Activated T-cell treated with anti-CD3 and anti-CD28 coated beads, Interleukin-2, amount 50 U/mL, for 48 hours (primary cell): ENCODE data around the gene HTR2A.
"Not testable (repeated sequence)": the region's sequence is repeated elsewhere in the genome, so short reads cannot be mapped to it uniquely, and the experiment has no call there.

Source experiments
- DNase-seq, 2 experiments: peaks; one replicate each; pipeline ENCODE4 v3.0.0-alpha.2; 2020

The HTR2A gene

GRCh38 chr13:46866150-46866549 lies 30.7 kb downstream of the HTR2A start:
- DNase-seq, result peak in 1 of 2 experiments; percentile 21

GRCh38 chr13:46864941-46865340 lies 31.9 kb downstream of the HTR2A start:
- no peak for DNase-seq

GRCh38 chr13:46861959-46862358 lies 34.9 kb downstream of the HTR2A start:
- DNase-seq, result no peak

- no peak for DNase-seq
Observed at GRCh38 chr13:46860722-46861121, 36.1 kb downstream of the HTR2A start.

GRCh38 chr13:46858776-46859175 lies 38.1 kb downstream of the HTR2A start:
- DNase-seq, result no peak

GRCh38 chr13:46858163-46858562 lies 38.7 kb downstream of the HTR2A start:
- DNase-seq, result no peak

GRCh38 chr13:46855664-46856063 lies 41.2 kb downstream of the HTR2A start:
- DNase-seq, result no peak

GRCh38 chr13:46855166-46855565 lies 41.7 kb downstream of the HTR2A start:
- DNase-seq, result no peak

GRCh38 chr13:46852168-46852567 lies 44.7 kb downstream of the HTR2A start:
- DNase-seq, result no peak

GRCh38 chr13:46850214-46850613 lies 46.6 kb downstream of the HTR2A start:
- no peak for DNase-seq

GRCh38 chr13:46846726-46847125 lies 50.1 kb downstream of the HTR2A start:
- no peak for DNase-seq

GRCh38 chr13:46845146-46845545 lies 51.7 kb downstream of the HTR2A start:
- DNase-seq, result no peak

- DNase-seq, result no peak
Observed at GRCh38 chr13:46844431-46844830, 52.4 kb downstream of the HTR2A start.

- no peak for DNase-seq
Observed at GRCh38 chr13:46839399-46839798, 57.5 kb downstream of the HTR2A start.

GRCh38 chr13:46834657-46835056 lies 62.2 kb downstream of the HTR2A start:
- DNase-seq, result no peak

- peak; percentile 28 to 33 for DNase-seq
Observed at GRCh38 chr13:46831588-46832194, 65.2 kb downstream of the HTR2A start.

GRCh38 chr13:46830405-46831005 lies 66.3 kb downstream of the HTR2A start:
- DNase-seq, result no peak

- DNase-seq, result no peak
Observed at GRCh38 chr13:46822551-46822950, 74.3 kb downstream of the HTR2A start.

GRCh38 chr13:46817838-46818476 lies 78.9 kb downstream of the HTR2A start:
- no peak for DNase-seq

- DNase-seq, result no peak
Observed at GRCh38 chr13:46817095-46817494, 79.8 kb downstream of the HTR2A start.

GRCh38 chr13:46816371-46816770 lies 80.5 kb downstream of the HTR2A start:
- DNase-seq, result no peak

GRCh38 chr13:46812301-46812797 lies 84.5 kb downstream of the HTR2A start:
- no peak for DNase-seq

- no peak for DNase-seq
Observed at GRCh38 chr13:46810440-46810839, 86.4 kb downstream of the HTR2A start.

- not testable (repeated sequence) for DNase-seq
Observed at GRCh38 chr13:46804921-46805320, 91.9 kb downstream of the HTR2A start.
